HG02798 (cell line): ENCODE measurements around the gene GRID2IP.
A peak's percentile ranks its signal among the peaks of the same experiment; 100 is the strongest.
"Not testable (repeated sequence)": the region's sequence is repeated elsewhere in the genome, so short reads cannot be mapped to it uniquely, and the experiment has no call there.

Experiments used
- ATAC-seq: cut with Tn5 transposase; IDR thresholded peaks from one replicate; pipeline ENCODE4 v1.9.1; 2021; ENCODE audit warnings: mild to moderate bottlenecking; ENCODE audit not compliant: unreplicated experiment, poor library complexity

Gene GRID2IP

GRCh38 chr7:6551016-6551511 lies at the start of gene GRID2IP:
Gene GRID2IP (minus strand): TSS chr7:6551461. CDS start chr7:6551436, 25 bp downstream.
- ATAC-seq, result no peak

- no peak for ATAC-seq
These were observed 48.8 kb upstream of the GRID2IP start for GRCh38 chr7:6600093-6600492.

- ATAC-seq, result no peak
These were observed 39.4 kb upstream of the GRID2IP start for GRCh38 chr7:6590645-6591110.

GRCh38 chr7:6589829-6590644 lies 38.8 kb upstream of the GRID2IP start, which contains the start of gene INTS15:
Gene INTS15 (plus strand): TSS chr7:6590021. CDS start chr7:6590284, 263 bp downstream.
- peak; percentile 90 for ATAC-seq

- no peak for ATAC-seq
These were observed 38.0 kb upstream of the GRID2IP start for GRCh38 chr7:6589151-6589828.

- ATAC-seq, result no peak
These were observed 37.3 kb upstream of the GRID2IP start for GRCh38 chr7:6588566-6588965.

GRCh38 chr7:6585746-6586432 lies 34.6 kb upstream of the GRID2IP start:
- not testable (repeated sequence) for ATAC-seq

- ATAC-seq, result no peak
These were observed 28.2 kb upstream of the GRID2IP start for GRCh38 chr7:6579446-6579845.

- no peak for ATAC-seq
These were observed 27.1 kb upstream of the GRID2IP start for GRCh38 chr7:6578114-6579084.

- peak; percentile 97 for ATAC-seq
These were observed 26.3 kb upstream of the GRID2IP start, which contains the start of gene ZDHHC4 for GRCh38 chr7:6577369-6578113. Gene ZDHHC4 (plus strand): TSS chr7:6577454. CDS start chr7:6580562, 3,108 bp downstream.

- not testable (repeated sequence) for ATAC-seq
These were observed 25.7 kb upstream of the GRID2IP start for GRCh38 chr7:6576867-6577368.

GRCh38 chr7:6576024-6576866 lies 25.0 kb upstream of the GRID2IP start:
- ATAC-seq, result no peak

GRCh38 chr7:6575281-6576023 lies 24.2 kb upstream of the GRID2IP start:
- ATAC-seq, result no peak

GRCh38 chr7:6571160-6571779 lies 20.0 kb upstream of the GRID2IP start:
- no peak for ATAC-seq

GRCh38 chr7:6567886-6568285 lies 16.6 kb upstream of the GRID2IP start:
- ATAC-seq, result no peak

GRCh38 chr7:6565655-6566054 lies 14.4 kb upstream of the GRID2IP start:
- no peak for ATAC-seq
